Upper lobe of left lung (tissue), 6 donors: ENCODE results near the gene MOXD1. TPM values are rescaled to one million over a fixed set of nuclear protein-coding genes. Genes with fewer than 3 reads are reported as not detected.

Source experiments
- ATAC-seq, 2 donors: fragments of 200-7000 bp; cut with Tn5 transposase; one replicate each; pipeline ENCODE4 v1.9.1; 2022; ENCODE audit warnings: mild to moderate bottlenecking in 2 of 2, moderate library complexity in 2 of 2; ENCODE audit not compliant: low FRiP score in 2 of 2
- DNase-seq, 2 donors: peaks; one replicate each; pipeline ENCODE4 v3.0.0-alpha.2; 2019 to 2020
- H3K27ac ChIP-seq, 4 donors: fragments of 200-600 bp; sonication (generic); one replicate each; pipeline ENCODE4 v1.5.1; 2016 to 2019
- H3K27me3 ChIP-seq, 4 donors: fragments of 200-600 bp; sonication (generic); one replicate each; pipeline ENCODE4 v1.5.1; 2017 to 2019
- H3K36me3 ChIP-seq, 4 donors: fragments of 200-600 bp; sonication (generic); one replicate each; pipeline ENCODE4 v1.5.1; 2016 to 2019
- H3K4me1 ChIP-seq, 4 donors: fragments of 200-600 bp; sonication (generic); one replicate each; pipeline ENCODE4 v1.5.1; 2018 to 2019
- H3K4me3 ChIP-seq, 4 donors: fragments of 200-600 bp; sonication (generic); one replicate each; pipeline ENCODE4 v1.5.1; 2017 to 2019; ENCODE audit warnings: mild to moderate bottlenecking in 2 of 4, moderate library complexity in 1 of 4
- H3K9me3 ChIP-seq, 4 donors: fragments of 200-600 bp; sonication (generic); one replicate each; pipeline ENCODE4 v1.5.1; 2018 to 2019
- CTCF ChIP-seq, 6 experiments: fragments of 450-650 bp in 4 of 6; fragments of 200-600 bp in 2 of 6; sonication (generic) in 2 of 6; IDR thresholded peaks; one replicate each; pipeline ENCODE4 v1.5.1; 2016 to 2019; ENCODE audit warnings: antibody characterized with exemption in 6 of 6
- EP300 ChIP-seq, 4 donors: sonication (generic); formaldehyde crosslinking; IDR thresholded peaks; one replicate each; pipeline ENCODE4 v1.5.1; 2017; ENCODE audit warnings: antibody characterized with exemption in 4 of 4, control low read depth in 2 of 4
- POLR2A ChIP-seq, 4 donors: fragments of 450-650 bp; IDR thresholded peaks; one replicate each; pipeline ENCODE4 v1.5.1; 2016 to 2017; ENCODE audit warnings: antibody characterized with exemption in 4 of 4, mild to moderate bottlenecking in 2 of 4
- POLR2AphosphoS5 ChIP-seq, 2 donors: sonication (generic); formaldehyde crosslinking; IDR thresholded peaks; one replicate each; pipeline ENCODE4 v1.5.1; 2017; ENCODE audit warnings: antibody characterized with exemption in 2 of 2
- WGBS, 2 donors: methylation state at CpG; one replicate each; pipeline ENCODE4 v1.1.5; 2017 to 2018; 5-methylcytosine and 5-hydroxymethylcytosine counted together
- total RNA-seq, 6 donors: library from RNA; depleted of rRNA in 4 of 6; stranded (reverse); fragments of >200 nt in 4 of 6; gene quantifications; one replicate each; pipeline versions ENCODE4 v1.1.0 to v1.2.1, GENCODE V29; 2016 to 2021
- donor health status: DM: no; HTN: no; CAD: no; lungs with moderate emphysema.
- donor health status: DM: no; HTN: yes; CAD: no; lungs with severe emphysema.

The MOXD1 gene
- total RNA-seq, 6 donors from 2014 or later = 3.5 to 24.4 (median 11.0) TPM

- WGBS, 2 donors = 52 to 65% methylated on average over 5 of the region's 5 CpGs
- no peaks in the 10 kb centered on the region for H3K27me3 ChIP-seq
- peaks cover 0 to 9% (median 4%) of the 10 kb centered on the region in 4 donors for H3K9me3 ChIP-seq
- no peak overlapping the region for H3K4me3 ChIP-seq
- peak overlapping the region in 2 of 4 donors; percentile 12 to 21 for H3K27ac ChIP-seq
- ATAC-seq (no peak), DNase-seq (no peak)
- no peaks in the 10 kb centered on the region for H3K36me3 ChIP-seq
- H3K4me1 ChIP-seq = no peaks in the 10 kb centered on the region
- no peak for TF ChIP-seq CTCF (IDR thresholded peaks at IDR 0.05)
- TF ChIP-seq POLR2A (IDR thresholded peaks at IDR 0.05) = no peak
- TF ChIP-seq EP300 (IDR thresholded peaks at IDR 0.05) = no peak
- no peak for TF ChIP-seq POLR2AphosphoS5 (IDR thresholded peaks at IDR 0.05)
Measured at GRCh38 chr6:132392270-132392646, 9.0 kb downstream of the MOXD1 start.

- Histone ChIP-seq H3K4me3 (no peak overlapping the region), H3K27me3 (no peaks in the 10 kb centered on the region), H3K36me3 (no peaks in the 10 kb centered on the region), H3K4me1 (no peaks in the 10 kb centered on the region), H3K27ac (peak overlapping the region in 1 of 4 donors; percentile 12), H3K9me3 (peaks cover 0 to 9% (median 4%) of the 10 kb centered on the region in 4 donors)
- 52 to 59% methylated on average over 12 of the region's 12 CpGs for WGBS, 2 donors
- ATAC-seq (peak; percentile 58 to 62), DNase-seq (peak in 1 of 2 donors; percentile 23)
- TF ChIP-seq EP300 (IDR thresholded peaks at IDR 0.05) = no peak
- peak in 1 of 2 donors; percentile 50 for TF ChIP-seq POLR2AphosphoS5 (IDR thresholded peaks at IDR 0.05)
- TF ChIP-seq POLR2A (IDR thresholded peaks at IDR 0.05) = no peak
- TF ChIP-seq CTCF (IDR thresholded peaks at IDR 0.05) = no peak
Measured at GRCh38 chr6:132391391-132392269, 9.6 kb downstream of the MOXD1 start.

- no peak overlapping the region for H3K4me3 ChIP-seq
- no peaks in the 10 kb centered on the region for H3K36me3 ChIP-seq
- 74 to 82% methylated on average over 4 of the region's 4 CpGs for WGBS, 2 donors
- H3K4me1 ChIP-seq = no peaks in the 10 kb centered on the region
- DNase-seq (no peak), ATAC-seq (no peak)
- H3K9me3 ChIP-seq = peaks cover 0 to 9% (median 4%) of the 10 kb centered on the region in 4 donors
- no peak overlapping the region for H3K27ac ChIP-seq
- TF ChIP-seq POLR2A (IDR thresholded peaks at IDR 0.05) (no peak), EP300 (IDR thresholded peaks at IDR 0.05) (no peak), POLR2AphosphoS5 (IDR thresholded peaks at IDR 0.05) (no peak), CTCF (IDR thresholded peaks at IDR 0.05) (no peak)
- H3K27me3 ChIP-seq = no peaks in the 10 kb centered on the region
Measured at GRCh38 chr6:132390451-132390850, 10.8 kb downstream of the MOXD1 start.

- Histone ChIP-seq H3K9me3 (peaks cover 0 to 7% (median 1%) of the 10 kb centered on the region in 4 donors), H3K4me3 (no peak overlapping the region), H3K36me3 (no peaks in the 10 kb centered on the region), H3K27ac (no peak overlapping the region), H3K4me1 (no peaks in the 10 kb centered on the region), H3K27me3 (no peaks in the 10 kb centered on the region)
- TF ChIP-seq POLR2A (IDR thresholded peaks at IDR 0.05) = no peak
- no peak for TF ChIP-seq CTCF (IDR thresholded peaks at IDR 0.05)
- TF ChIP-seq EP300 (IDR thresholded peaks at IDR 0.05) = no peak
- no peak for TF ChIP-seq POLR2AphosphoS5 (IDR thresholded peaks at IDR 0.05)
- DNase-seq (no peak), ATAC-seq (no peak)
- 85% methylated on average over 4 of the region's 4 CpGs for WGBS, 2 donors
Measured at GRCh38 chr6:132390017-132390416, 11.3 kb downstream of the MOXD1 start.
